PC-3 (cell line): Measurements from ENCODE around the gene PLIN3.

Experiments used
- CTCF ChIP-seq: fragments of 300-600 bp; sonication (generic); conservative IDR thresholded peaks from 2 replicates; pipeline ENCODE4 v1.5.1; 2017; ENCODE audit warnings: antibody characterized with exemption, low read depth, mild to moderate bottlenecking, low read length
- EZH2phosphoT487 ChIP-seq: fragments of 300-600 bp; sonication (generic); IDR thresholded peaks from 2 replicates; pipeline ENCODE4 v1.6.1; 2018; ENCODE audit warnings: mild to moderate bottlenecking, antibody characterized with exemption, low read length, borderline replicate concordance

GRCh38 chr19:4911786-4912672 is 44.6 kb upstream of the PLIN3 start:
- no peak for TF ChIP-seq EZH2phosphoT487
- TF ChIP-seq CTCF = peak; percentile 88
